ENCODE data around the gene LMTK2.

Gene LMTK2

DNA sequence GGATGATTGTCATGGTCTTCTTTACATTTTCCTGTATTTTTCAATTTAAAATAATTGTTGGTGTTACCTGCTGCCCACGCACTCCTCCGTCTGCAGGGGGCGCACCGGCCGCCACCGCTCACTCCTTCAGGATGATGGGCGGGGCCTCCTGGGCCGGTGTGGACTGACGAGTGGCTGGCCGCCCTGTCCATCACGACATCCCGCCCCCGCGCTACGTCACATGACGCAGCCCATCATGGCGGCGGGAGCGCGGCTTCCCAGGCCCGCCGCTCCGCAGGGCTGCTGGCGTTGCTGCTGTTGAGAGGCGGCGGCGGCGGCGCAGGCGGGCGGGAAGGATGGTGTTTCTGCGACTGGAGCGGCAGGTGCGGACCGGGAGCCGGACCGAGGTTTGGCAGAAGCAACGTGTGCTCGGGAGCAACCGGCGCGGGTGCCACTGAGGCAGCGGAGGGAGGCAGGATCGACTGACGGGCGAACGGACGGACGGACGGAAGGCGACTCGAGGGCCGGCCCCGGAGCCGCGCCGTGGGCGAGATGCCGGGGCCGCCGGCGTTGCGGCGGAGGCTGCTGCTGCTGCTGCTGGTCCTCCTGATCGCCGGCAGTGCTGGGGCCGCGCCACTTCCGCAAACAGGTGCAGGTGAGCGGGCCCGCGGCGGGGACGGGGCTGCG, at the start of gene LMTK2:
Gene LMTK2, plus strand, starts transcription at position 216 of the 666 bp plus-strand sequence. Its CDS starts 316 bp downstream, at position 532.
- peak; percentile 59 for DNase-seq

DNA sequence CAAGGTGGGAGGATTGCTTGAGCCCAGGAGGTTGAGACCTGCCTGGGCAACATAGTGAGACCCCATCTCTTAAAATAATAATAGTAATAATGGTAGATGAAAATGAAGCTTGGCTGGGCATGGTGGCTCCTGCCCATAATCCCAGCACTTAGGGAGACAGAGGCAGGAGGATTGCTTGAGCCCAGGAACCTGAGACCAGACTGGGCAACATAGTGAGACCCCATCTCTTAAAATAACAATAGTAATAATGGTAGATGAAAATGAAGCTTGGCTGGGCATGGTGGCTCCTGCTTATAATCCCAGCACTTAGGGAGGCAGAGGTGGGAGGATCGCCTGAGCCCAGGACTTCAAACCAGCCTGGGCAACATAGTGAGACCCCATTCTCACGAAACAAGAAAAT, 49.5 kb upstream of the LMTK2 start:
- DNase-seq: no peak

DNA sequence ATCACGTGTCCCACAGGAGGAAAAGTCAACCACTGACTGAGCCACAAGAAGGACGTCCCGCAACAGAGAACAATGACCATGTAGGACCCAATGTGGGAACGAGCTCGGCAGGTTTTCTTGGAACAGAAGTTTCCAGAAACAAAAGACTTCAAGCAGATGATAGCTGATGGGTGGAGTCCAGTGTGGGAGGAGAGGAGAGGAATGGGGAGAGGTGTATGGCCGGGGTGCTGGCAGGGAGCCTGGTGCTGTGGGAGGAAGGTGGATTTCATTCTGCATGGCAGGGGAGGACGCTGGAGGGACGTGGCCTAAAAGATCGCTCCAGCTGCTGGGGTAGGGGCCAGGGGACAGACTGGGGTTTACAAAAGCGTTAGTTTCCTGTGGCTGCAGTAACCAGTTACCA, 48.5 kb upstream of the LMTK2 start:
- DNase-seq: no peak

DNA sequence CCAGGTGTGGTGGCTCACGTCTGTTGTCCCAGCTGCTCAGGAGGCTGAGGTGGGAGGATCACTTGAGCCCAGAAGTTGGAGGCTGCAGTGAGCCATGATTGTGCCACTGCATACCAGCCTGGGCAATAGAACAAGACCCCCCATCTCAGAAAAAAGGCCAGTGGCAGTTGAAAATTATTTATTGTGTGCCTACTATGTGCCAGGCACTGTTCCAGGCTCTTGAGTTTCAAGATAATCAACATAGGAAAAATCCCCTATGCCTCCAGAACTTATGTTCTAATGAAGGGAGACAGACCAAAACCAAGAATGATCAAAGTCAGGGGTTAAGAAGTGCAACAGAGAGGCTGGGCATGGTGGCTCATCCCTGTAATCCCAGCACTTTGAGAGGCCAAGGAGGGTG, 42.4 kb upstream of the LMTK2 start:
- no peak for DNase-seq

DNA sequence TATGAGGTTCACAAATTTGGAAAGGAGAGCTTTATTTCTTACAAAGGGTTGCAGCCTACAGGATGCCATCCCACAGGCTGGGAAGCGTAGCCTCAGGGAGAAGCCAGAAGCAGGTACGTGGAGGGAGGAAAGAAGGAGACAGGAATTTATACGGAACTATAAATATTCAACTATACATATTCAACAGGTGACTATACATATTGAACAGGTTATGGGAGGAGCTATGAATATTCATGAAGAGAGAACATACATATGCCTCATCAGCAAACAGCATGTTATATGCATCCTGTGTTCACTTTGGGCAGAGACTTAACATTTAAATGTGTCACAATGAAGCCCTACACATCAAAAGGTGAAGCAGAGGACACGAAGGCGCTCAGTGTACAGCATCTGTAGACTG, 40.5 kb upstream of the LMTK2 start:
- no peak for DNase-seq

DNA sequence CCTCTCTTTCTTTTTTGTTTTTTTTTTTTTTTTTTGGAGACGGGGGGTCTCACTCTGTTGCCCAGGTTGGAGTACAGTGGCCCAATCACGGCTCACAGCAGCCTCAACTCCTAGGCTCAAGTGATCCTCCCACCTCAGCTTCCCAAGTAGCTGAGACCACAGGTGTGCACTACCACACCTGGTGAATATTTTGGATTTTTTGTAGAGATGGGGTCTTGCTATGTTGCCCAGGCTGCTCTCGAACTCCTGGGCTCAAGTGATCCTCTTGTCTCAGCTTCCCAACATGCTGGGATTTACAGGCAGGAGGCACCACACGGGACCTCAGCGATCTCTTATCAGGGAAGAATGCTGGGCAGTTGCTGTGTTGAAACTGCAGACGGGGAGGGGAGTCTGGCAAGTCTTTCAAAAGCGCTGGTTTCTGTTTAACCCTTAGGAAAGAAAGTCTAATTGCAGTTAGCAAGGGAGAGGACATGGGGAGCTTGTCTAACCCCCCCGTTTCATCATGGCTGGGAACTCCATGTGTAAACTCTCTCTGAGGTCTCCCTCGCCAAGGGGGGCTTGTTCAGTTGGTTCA, 39.6 kb upstream of the LMTK2 start:
- no peak for DNase-seq

DNA sequence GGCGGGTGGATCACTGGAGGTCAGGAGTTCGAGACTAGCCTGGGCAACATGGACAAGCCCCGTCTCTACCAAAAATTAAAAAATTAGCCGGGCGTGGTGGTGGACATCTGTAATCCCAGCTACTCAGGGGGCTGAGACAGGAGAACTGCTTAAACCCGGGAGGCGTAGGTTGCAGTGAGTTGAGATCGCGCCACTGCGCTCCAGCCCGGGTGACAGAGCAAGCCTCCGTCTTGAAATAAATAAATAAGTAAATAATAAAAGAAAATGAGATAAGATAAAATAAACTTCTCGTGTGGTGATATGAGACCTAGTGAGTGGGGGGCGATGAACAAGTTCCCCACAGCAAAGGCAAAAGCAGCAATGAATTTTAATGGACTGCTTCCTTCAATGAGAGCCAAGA, 33.6 kb upstream of the LMTK2 start:
- DNase-seq: no peak

DNA sequence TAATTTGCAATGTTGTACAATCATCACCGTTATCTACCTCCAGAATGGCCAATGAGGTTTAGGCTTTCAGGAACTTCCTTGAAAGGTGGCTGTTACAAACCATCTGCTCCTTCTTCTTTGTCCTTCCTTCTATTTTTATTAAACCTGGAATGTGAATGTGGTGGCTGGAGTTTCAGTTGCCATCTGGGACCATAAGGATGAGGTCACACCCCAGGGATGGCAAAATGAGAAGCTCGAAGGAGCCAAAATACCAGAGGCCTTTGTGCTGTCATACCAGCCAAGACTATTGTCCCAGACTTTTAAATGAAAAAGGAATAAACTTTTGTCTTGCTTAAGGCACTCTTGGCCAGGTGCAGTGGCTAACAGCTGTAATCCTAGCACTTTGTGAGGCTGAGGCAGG, 30.9 kb upstream of the LMTK2 start:
- DNase-seq: no peak

DNA sequence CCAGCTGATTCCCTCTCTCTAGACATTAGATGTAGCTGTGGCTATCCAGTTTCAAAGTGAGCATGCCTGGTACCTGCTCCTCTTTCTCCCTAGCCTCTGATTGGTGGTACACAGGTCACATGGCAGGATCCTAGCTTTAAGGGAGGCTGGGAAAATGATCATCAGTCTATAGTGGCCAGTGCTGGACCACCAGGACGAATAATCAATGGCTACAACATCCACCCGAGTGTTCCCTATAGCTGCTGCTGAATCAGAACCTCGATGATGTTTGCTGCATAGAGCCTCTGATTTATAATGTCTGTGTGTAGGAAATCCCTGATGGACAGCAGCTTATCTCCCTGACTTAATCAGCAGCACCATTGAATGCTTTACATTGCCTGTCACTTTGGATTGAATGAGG, 28.9 kb upstream of the LMTK2 start:
- peak; percentile 23 for DNase-seq

DNA sequence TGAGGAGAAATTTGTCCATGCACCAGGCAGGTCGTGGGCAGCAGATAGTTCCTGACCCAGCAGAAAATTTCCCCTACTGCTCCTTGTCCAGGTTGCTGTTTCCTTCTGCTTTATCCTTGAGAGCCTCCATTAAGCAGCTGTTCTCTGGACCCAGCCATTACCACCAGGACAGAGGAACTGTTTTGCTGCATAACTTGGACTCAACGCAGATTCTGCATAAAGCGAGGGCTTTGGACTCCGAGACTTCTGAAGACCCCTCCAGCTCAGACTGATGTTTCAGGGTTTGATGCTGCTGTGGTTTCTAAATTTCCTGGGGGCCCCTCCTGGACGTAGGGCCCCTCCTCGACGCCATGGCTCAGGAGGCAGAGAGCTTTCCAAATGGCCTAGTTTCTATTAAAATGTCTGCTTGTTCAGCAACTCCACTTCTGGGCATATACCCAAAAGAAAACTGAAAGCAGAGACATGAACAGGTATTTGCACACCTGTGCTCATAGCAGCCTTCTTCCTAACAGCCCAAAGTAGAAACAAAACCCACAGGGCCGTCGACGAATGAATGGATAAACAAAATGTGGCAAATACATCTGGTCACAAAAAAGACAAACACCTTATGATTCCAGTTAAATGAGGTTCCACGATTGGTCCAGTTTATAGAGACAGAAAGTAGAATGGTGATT, 28.3 kb upstream of the LMTK2 start:
- DNase-seq: peak; percentile 54

DNA sequence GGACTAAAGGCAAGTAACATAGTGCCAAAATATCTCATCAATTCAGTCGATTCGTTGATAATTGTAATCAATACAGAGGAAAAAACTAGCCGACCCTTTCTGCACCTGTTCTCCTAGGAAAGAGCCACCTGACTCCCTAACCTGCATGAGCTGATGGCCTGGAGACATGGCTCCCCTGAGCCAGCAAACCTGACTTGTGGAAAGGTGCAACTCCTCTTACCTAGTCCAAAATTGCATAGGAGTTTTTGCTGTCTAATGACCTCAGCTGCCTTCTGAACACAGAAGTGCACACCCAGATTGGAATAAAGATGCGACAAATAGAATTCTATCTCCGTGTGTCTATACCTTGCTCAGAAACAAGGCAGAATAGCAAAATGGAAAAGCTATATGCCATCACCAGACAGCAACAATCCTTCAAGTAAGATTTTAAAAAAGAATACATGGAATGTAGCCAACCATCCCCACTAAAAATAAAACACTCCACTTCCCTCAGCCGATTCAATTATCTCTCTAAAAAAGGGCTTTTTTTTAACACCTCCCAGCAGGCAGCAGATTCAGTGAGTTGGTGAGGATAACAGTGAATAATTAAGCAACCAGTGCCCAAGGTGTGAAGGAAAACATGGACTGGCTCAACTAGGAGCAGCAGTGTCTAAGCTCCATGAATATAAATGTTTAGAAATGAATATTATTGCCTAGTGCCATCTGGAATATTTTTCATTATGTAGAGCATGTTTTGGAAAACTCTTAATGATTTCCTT, 26.6 kb upstream of the LMTK2 start:
- DNase-seq: no peak

DNA sequence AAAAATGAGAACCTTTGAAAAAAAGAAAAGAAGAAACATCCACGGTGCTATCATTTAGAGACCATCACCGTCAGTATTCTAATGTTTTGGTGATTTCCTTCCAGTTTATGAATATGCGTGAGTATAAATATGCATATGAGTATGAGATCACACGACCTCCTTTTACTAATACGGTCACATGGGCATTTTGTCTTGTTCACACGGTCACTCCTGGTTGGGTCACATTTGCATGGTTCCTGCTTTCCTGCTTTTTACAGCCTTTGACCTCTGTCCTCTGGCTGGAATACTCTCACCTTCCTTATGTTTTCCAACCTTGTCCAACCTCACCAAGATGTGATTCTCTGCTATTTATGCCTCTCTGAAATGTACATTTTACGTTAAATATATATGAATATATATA, 25.3 kb upstream of the LMTK2 start:
- no peak for DNase-seq

DNA sequence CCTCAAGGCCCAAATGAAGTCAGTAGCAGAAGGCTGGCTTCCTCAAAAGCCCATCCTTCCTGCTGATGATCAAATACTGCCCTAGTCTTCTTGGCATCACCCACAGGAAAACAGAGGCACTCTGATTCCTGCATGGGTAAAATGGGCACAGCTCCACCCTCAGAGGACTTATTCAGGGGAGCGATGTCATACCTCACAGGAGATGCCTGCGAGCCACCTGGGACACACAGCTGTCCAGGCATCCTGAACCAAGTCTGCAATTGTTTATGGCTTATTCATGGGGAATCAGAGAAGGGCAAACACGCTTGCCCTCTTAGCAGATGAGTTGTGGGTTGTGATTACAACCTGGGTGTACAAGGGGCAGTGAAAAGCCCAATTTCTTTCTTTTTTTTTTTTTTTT, 22.0 kb upstream of the LMTK2 start:
- DNase-seq: no peak

DNA sequence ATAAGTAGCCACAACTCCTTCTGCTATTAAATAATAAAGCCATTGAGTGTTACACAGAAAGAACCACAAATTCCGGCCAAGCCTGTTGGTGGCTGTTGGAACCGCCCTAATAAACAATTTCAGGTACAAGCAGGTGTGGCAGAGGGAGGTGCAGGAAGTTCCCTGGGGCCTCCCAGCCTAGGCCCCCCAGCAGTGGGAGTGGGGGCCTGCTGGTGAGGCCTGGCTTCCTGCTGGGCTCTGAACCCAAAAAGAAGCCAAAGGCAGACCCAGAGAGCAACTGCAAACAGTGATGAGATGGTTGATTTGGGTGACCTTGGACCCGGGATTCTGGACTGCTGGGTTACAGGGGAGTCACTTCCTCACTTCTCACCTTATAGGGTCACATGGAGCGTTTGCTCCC, 21.0 kb upstream of the LMTK2 start:
- no peak for DNase-seq

DNA sequence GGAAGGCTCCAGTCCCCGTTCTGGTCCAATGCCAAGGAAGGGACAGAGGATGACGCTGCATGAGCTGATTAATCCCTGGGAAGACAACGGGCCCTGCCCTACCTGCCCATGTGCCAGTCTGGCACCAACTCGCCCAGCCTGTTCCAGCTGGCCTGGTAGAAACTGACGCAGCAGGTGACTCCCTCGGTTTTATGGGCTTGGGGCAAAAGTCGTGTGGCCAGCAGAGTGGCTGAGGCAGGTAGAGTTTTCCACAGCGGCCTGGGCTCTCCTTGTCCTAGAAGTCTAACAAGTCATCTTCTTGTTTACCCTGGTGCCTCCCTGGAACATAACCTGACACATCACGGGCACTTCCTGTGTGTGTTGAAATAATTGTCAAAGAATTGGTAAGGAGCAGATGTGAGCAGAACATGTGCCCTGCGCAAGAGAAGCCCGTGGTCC, 20.4 kb upstream of the LMTK2 start:
- peak; percentile 36 for DNase-seq

DNA sequence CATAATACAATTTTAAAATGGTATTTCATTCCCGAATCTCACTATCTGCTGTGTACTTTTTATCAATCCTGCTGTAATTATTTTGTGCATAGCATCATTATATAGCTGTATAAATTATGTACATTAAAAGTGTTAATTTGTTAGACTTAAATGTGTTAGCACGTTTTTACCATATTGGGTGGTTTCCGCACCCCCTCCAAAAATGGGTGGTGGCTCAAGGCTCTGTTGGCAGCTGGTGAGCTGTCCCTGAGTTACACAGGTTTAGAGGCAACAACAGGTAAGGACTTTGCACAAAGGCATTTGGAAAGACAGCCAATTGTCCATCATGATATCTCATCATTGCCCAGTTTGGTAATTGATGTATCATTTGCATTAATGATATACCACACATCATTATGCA, 18.6 kb upstream of the LMTK2 start:
- no peak for DNase-seq

DNA sequence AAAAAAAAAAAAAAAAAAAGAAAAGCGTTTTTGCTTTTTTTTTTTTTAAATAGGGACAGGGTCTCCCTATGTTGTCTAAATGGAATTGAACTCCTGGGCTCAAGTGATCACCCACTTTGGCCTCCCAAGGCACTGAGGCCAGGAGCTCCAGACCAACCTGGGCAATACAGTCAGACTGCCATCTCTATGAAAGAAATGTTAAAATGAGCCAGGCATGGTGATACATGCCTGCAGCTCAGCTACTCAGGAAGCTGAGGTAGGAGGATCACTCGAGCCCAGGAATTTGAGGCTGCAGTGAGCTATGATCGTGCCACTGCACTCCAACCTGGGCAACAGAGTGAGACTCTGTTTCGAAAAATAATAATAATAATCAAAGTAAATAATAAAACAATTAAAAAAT, 16.5 kb upstream of the LMTK2 start:
- DNase-seq: no peak

DNA sequence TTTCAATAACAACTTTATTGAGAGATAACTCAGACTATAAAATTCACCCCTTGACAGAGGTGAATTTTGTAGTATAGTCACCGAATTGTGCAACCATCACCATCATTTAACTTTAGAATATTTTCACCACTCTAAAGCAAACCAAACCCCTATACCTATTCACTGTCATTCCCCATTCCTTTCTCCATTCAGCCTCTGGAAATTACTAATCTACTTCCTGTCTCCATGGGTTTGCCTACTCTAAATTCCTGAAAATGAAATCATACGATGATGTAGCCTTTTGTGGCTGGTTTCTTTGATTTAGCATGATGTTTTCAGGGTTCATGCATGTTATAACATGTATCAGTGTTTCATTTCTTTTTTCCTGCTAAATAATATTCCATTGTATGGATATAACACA, 15.6 kb upstream of the LMTK2 start:
- DNase-seq: no peak

DNA sequence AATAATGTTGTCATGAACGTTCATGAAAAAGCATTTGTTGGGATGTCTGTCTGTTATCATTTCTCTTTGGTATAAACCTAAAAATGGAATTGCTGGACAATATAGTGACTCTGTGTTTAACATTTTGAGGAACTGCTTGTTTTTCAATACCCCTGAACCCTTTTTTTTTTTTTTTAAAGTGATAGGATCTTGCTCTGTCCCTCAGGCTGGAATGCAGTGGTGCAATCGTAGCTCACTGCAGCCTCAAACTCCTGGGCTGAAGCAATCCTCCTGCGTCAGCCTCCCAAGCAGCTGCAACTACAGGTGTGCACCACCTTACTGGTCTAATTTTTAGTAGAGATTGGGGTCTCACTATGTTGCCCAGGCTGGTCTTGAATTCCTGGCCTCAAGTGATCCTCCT, 15.1 kb upstream of the LMTK2 start:
- no peak for DNase-seq

DNA sequence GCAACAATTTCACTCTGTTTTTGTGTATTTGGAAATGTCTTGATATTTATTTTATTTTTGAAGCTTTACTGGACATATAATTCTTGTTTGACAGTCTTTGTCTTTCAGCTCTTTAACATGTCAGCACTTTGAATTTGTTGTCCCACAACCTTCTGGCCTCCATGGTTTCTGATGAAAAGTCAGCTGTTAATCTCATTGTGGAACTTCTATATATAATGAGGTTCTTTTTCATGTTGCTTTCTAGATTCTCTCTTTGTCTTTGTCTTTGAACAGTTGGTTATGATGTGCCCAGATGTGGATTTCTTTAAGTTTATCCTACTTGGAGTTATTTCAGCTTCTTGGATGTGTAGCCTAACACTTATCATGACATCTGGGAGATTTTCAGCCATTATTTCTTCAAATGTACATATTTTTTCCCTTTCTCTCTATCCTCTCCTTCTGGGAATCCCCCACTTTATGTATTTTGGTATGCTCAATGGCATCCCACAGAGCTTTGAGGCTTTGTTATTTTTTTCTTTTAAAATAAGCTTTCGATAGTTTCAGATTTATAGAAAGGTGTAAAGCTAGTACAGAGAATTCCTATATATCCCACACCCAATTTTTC, 9.5 kb upstream of the LMTK2 start:
- no peak for DNase-seq

DNA sequence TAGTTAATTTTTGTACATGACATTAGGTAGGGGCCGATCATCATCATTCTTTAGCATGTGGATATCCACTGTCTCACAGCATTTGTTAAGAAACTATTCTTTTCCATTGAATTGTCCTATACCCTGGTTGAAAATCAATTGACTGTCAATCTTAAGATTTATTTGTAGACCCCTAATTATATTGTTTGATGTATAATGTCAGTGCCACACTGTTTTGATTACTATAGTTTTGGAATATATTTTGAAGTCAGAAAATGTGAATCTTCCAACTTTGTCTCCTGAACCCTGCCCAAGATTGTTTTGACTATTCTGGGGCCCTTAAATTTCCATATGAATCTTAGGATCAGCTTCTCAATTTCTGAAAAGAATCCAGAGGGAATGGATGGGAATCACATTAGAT, 6.6 kb upstream of the LMTK2 start:
- DNase-seq: no peak

DNA sequence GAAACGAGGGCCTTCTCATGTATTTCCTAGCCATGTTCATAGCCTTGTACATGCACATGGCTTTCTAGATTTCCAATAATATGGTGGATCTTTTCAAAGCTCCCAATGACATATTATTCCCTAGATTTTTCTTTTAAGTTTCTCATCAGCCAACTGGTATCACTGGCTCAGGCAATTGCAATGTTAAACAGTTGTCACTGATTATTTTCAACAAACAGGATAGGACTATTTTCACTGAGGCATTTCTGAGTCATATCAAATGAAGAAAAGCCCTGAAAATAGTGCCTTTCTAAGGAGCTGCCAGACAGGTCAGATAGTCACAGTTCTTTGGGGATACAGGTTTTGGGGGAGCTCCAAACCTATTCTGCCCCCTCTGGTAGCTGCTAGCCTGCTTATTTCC, 4.5 kb upstream of the LMTK2 start:
- no peak for DNase-seq

DNA sequence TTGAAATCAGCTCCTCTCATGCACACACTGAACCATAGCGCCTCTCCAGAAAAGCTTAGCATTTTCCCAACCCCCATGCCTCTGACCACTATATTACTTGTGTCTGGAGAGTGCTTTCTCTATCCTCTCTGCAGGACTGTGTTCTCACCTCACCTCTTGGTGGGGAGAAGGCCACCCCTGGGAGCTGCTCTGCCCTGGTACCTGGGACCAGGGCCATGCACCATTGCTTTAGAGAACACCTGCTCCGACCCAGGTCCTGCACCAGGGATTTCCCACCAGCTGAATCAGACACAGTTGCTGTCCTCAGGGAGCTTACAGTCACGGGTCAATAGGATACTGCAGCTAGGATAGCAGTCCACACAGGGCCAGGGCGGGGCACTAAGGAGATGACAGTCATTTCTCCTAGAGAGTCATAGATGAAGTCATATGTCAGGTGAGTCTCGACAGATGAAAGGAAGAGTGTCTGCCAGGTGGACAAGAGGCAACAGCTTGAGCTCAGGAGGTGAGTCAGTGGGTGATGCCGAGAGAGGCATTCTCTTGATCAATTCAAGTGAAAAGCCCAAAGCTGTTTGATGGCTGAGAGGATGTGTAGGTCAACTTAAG, 619 bp upstream of the LMTK2 start:
- DNase-seq: no peak
